Endothelial cell of hepatic sinusoid (primary cell): ENCODE results near the gene FBXO15.

Experiments used
- in situ Hi-C: cut with HindIII; loops from 2 replicates; pipeline ENCODE4 v1.10.0; 2017; ENCODE audit warnings: low sequenced_read_pairs

Gene FBXO15

DNA sequence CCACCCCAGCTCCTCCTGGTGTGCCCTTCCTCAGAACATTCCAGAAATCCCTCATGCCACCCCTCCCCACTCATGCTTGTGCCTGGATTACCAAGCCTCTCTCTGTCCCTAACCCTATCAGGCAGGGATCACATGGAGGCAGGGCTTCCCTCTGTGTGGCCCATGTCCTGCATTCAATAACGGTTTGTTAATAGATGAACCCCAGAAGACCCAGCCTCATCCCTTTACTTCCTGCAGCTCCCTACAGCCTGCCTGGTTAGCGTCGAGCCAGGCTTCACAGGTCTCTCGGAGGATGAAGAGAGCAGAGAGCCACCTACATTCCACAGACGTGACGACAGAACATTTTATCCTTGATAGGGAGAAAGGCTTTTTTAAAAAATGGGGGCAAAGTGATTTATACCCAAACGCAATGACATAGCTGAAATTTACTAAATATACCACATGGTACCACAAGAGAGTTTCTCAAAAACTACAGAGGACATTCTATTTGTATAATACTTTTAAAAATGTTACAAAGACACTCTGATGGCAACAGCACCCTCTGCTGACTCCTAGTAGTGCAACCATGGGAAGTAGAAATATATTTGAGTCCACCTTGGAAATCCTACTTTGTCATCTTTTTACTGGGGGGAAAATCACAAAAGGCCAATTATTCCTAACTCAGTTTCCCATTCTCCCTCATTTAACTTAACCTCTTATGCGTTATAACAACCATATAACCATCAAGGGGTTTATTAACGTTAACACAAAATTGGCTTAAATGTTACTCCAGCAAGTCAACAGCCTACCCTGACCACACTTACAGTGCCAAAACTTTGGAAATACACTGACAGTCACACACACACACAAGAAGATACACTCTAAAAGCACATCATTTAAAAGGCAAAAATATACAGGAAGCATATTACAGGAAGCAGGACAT, 30.7 kb downstream of the FBXO15 start:
- in situ Hi-C loops = no loop called here

DNA sequence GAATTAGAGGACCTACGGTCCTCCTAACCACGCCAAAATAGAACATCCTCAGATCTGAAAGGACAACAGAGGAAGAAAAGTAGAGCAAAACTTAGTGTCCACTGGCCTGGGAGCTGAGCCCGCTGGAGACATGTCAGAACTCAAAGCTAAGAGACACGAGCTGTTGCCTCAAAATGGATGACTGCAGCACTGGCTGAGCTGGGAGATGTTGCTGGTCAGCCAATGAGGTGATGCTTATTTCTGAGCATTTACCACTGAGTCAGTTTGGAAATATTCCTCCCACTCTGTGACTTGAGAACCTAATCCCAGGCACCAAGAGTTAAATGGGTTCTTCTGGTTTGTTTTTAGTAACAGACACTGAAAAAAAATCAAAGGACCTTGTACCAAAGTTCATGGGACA, 32.6 kb downstream of the FBXO15 start:
- in situ Hi-C loops = no loop called here

DNA sequence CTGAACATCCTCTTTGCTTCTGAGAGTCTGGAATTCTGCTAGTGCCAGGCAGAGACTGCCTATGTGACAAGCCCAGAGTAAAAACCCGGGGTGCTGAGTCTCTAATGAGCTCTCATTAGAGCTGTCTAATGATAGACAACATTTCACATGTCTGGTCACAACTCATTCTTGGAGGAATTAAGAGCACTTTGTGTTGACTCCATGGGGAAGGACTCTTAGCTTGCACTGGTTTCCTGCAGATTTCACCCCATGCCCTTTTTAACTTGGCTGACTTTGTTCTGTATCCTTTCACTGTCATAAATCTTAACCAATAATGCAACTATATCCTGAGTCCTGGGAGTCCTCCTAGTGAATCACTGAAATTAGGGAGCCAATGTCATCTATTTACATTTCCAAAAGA, 33.5 kb downstream of the FBXO15 start:
- in situ Hi-C loops = no loop called here

DNA sequence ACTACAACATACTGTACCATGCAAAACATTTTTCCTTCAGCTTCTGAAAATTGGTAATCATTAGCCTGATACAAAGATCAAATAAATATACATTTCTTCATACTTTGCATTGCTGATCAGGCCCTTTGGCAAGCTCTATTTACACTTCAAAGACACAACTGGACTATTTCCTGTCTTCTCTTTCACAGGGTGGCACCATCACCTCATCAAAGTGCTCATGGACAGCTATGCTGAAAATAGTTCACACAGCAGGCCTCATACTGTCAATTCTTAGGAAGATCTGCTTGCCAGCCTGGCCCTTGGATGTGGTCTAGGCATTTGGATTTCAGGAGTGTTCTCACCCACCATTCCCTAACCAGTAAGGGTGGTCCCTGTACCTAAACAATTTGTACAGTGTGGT, 33.9 kb downstream of the FBXO15 start:
- in situ Hi-C loops = no loop called here

DNA sequence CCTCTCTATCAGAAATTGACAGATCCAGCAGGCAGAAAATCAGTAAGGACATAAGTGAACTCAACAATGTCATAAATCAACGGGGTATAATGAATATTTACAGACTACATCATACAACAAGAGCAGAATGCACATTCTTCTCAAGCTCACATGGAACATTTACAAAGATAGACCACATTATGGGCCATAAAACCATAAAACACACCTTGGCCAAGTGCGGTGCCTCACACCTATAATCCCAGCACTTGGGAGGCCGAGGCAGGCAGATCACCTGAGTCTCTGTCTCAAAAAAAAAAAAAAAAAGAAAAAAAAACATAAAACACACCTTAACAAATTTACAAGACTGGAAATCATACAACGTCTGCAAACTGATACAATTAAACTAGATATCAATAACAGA, 36.7 kb downstream of the FBXO15 start:
- in situ Hi-C loops = no loop called here

DNA sequence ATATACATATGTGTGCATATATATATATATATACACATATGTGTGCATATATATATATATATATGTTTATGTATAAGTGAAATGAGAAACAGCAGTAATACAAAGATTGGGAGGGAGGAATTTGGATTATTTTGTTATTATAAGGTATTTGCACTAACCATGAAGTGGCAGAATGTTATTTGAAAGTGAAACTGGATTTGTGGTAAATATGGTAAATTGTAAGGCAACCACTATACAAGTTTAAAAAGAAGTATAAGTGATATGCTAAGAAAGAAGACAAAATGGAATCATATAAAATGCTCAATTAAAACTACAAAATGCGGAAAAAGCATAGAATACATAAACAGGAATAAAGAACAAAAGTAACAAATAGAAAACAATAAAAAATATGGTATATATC, 37.5 kb downstream of the FBXO15 start:
- in situ Hi-C loops = no loop called here

DNA sequence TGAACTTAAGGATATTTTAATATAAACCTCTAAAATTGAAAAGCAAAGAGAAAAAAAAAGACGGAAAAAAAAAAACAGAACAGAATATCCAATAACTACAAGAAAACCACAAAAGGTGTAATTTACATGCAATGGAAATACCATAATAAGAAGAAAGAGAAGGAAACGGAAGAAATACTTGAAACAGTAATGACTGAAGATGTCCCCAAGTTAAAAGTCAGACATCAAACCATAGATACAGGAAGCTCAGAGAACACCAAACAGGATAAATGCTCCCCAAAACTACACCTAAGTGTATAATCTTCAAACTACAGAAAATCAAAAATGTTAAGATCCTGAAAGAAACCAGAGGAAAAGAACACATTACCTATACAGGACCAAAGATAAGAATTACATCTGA, 39.2 kb downstream of the FBXO15 start:
- in situ Hi-C loops = no loop called here

- in situ Hi-C loops = no loop called here
These were observed 49.8 kb downstream of the FBXO15 start for GRCh38 chr18:74097803-74098202.

- in situ Hi-C loops = no loop called here
These were observed 54.7 kb downstream of the FBXO15 start for GRCh38 chr18:74092922-74093321.

DNA sequence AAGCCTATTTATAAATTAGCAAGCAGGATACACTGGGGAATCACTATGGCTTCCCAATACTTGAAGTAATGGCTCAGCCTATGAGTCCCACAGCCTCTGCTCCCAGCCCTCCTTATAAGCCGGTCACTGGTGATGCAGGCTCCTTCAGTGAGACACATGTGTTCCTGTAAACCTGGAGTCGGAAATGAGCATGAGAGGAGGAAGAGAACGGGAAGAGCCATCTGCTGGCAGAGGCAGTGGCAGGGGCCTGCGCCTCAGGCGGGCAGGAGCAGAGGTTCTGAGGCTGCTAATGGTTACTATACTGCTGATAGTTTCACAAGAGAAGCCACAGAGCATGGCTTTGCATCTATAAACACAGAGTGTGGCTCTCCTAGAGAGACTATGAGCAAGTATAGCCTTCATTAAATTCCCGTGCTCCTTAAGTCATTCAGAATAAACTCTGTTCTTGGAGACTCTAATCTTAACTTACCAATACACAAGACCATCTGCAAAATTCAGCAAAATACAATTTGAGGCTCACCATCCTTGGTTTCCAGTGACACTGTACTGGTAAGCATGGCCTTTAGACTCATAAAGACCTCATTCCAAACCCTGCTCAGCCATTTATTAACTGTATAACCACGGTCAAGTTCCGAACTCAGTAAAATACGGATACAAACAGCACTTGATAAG, 63.3 kb downstream of the FBXO15 start:
- in situ Hi-C loops = no loop called here

DNA sequence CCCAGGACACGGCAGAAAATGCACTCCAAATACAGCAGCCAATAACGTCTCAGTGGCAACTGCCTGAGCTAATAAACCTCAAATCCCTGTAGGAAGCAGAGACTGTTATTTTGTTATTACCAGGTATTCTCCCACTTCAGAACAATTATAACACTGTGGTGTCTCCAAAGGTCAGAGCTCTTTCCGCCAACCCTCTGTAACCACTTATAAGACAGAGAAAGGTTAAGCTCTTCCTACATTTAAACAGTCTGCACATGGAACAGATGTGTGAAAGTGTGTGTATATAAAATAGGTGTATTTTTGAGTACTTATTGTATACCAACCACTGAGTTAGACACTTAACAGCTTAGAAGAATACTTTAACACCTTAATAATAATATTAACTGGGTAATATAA, 64.1 kb downstream of the FBXO15 start:
- in situ Hi-C loops = no loop called here

DNA sequence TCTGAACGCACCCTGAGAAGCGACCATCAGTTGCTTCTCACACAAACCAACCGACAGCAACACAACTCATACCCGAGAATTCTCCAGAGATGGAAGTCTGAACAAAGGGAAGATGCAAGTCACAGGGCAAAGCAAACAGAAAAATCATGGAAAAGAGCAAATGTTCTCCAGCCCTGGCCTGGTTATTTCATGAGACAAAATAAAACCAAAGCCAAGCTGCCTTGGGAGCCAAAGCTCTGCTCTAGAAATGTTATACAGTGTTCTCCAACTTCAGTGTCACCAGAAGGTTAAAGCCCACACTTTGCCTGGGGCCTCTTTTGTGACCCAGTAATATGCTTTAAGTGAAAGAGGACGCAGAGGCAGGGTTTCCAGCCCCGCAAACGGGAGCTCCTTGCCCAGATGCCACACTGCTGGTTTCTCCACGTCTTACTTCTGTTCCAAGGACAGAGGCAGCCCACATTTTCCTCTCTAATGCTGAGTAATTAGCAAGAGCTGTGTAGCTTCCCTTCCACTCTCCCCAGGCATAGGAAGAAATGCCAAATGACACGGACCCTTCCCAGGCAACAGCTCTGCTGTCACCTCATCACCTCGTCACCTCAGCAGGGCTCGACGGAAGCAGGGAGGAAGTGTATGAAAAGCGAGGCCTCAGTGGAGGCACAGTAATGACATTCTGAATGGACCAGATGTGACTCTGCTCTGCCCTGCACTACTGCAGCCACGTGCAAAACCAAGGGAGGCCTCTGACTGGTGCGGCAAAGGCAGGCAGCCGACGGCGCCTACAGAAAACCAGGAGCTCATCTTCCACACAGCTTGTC, 64.7 kb downstream of the FBXO15 start:
- in situ Hi-C loops = no loop called here

- in situ Hi-C loops = no loop called here
These were observed 65.5 kb downstream of the FBXO15 start for GRCh38 chr18:74081966-74082741.

DNA sequence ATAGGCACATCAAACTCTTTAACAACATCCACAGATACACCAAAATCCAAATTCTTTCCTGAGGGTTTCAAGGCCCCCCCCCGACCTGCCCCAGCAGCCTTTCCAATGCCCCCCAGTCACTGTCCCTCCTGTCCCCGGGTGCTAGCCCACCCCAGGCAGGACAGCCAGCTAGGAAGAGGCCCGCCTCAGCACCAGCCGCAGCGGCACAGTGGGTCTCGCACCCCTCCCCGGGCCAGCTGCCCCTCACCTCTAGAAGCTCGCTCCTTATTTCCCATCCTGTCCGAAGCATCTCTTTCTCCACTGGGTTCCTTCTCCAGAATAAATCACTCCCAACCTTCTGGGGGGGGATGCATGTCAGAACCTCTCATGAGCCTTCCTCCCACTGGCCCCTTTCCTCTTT, 69.4 kb downstream of the FBXO15 start:
- in situ Hi-C loops = no loop called here

- in situ Hi-C loops = no loop called here
These were observed 72.7 kb downstream of the FBXO15 start for GRCh38 chr18:74074668-74075564.

DNA sequence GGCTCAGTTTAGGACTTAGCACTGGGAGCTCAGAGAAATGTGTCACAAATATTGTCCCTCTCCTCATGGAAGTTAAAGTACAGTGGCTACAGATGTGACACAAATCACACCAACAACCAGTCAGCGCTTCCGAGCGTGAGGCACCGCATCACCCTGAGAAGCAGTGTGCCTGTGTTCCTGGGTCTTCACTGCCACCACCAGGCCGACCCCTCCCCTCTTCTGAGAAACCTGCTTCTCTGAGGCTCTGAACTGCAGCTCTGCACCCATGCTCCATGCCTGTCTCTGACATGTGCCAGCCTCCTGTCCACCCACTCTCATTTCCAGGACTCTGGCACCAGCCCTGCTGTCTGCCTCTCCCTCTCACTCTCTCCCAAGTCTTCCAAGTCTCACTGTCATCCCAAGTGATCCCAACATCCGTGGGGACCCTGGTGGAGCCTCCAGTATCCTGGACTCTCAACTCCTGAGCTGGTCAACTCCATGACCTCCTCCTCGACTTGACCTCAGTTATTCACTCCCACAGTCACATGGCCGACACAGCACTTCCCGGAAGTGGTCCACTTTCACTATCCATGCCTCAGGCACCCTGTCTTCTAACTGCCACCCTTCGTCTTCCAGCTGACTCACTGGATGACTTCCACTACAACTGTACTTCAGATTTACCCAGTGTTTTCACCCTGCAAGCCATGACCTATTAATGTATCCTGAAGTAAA, 73.5 kb downstream of the FBXO15 start:
- in situ Hi-C loops = no loop called here

DNA sequence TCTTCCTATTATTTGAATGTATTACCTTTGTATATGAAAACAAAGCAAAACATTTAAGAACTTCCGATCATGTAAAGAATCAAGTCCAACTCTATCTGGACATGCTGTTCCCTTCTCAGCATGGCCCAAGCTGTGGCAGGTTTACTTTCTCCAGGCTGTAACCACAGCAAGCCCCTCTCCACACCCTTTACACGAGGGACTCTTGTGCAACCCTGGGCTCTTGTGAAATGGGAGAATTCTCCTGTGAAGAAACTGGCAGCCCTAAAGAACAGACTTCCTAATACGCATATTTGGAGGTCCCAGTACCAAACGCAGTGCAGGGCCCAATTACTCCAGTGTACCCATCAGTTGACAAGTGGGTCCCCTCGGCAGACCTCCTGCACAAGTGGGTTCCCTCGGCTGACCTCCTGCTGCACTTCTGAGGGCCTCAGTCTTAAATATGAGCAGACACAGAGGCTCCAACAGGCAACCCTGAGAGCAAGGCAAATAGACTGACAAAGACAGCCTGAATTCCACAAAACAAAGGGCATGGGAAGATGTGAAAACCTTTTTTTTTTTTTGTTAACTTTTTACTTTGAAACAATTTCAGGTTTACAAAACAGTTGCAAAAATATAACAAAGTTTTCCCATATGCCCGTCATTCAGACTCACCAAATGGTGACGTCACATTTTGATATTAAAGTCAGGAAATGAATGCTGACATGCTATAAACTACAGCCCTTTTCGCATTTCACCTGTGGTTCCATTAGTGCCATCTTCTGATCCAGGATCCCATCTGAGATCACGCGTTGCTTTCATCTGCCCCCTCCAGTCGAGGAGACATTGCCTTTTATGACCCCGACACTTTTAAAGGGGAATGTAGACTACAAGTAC, 78.2 kb downstream of the FBXO15 start:
- in situ Hi-C loops = no loop called here

DNA sequence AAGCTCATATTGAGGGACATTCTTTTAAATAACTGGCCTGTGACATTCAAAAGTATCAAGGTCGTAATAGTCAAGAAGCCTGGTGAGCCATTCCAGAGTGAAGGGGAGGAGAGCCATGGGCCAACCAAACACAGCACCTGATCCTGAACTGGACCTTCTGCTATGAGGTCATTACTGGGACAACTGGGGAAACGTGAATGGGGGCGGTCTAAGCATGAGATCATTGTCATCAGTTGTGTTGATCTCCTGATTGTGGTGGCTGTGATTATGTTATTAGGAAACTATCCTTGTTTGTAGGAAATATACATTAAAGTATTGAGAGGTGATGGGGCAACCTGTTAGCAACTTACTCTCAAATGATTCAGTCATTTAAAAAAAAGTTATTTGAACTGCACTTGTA, 79.3 kb downstream of the FBXO15 start:
- in situ Hi-C loops = no loop called here
